HG03342 (cell line): ENCODE data around the gene SATB2.

Experiments
- ATAC-seq: cut with Tn5 transposase; IDR thresholded peaks from one replicate; pipeline ENCODE4 v1.9.1; 2021; ENCODE audit warnings: mild to moderate bottlenecking, moderate library complexity; ENCODE audit not compliant: unreplicated experiment

The SATB2 gene

DNA sequence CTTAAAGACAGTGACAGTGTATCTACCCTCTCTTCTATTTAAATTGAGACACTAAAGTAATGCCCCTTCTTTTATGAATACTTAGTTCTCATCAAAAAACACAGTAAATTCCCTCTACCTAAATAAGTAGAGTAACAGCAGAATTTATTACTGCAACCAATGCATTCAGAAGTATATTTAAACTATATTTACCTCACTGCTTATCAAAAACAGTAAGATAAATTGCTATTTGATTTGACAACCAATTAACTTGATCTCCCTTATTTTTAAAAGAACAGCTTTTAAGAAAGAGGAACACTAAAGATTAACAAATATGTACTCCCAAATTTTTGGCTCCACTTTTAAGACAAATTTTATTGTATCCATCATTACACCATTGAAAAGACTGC is 4.8 kb downstream of the SATB2 start:
- no peak for ATAC-seq

GRCh38 chr2:199452260-199452990 is 5.3 kb downstream of the SATB2 start:
- ATAC-seq = no peak

GRCh38 chr2:199449956-199450355 is 7.8 kb downstream of the SATB2 start:
- ATAC-seq = no peak

GRCh38 chr2:199449455-199449854 is 8.3 kb downstream of the SATB2 start:
- ATAC-seq = no peak

DNA sequence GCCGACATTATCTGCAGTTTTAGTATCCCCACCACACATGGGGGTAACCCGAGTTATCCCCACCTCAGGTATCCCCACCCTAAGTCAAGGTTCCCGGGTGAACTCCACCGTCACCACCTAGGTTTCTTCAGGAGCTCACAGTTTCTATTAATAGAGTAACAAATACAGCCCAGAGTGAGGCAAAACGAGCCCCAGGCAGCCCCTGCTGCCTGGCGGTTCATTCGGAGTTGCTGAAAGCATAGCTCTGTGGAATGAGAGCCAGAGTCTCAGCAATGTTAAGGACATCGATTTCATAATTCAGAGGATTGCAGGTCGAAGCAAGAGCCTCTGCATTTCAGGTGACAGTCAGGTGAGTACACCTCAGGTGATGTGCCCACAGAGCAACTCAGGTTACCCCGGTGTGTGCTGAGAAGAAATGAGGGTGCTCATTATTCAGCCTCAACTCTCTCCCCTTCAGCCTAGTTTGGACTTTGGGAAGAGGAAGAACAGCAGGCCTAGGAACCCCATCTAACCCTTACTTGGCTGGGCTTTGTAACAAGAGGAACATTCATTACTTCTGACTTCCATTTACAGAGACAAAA is 10.7 kb downstream of the SATB2 start:
- ATAC-seq = no peak

- ATAC-seq = no peak
Measured at GRCh38 chr2:199444749-199445148, 13.0 kb downstream of the SATB2 start.

- ATAC-seq = no peak
Measured at GRCh38 chr2:199443589-199444130, 14.1 kb downstream of the SATB2 start.

DNA sequence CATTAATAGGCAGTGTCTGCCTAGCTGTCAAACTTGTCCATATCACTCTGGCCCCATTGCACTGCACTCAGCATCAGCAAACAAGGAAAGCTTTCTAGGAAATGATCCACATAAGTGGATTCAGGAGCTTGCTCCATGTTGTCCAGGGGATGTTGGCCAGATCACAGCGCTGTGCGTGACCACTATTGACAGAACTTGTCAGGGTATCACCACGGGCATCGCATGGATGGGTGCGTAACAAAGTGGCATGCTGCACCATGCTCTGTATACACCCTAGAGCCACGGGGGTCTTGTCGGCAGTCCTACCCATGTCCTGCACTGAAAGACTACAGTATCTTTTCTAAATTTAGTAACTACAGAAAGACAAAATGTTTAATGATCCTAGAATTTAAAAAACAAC is 15.6 kb downstream of the SATB2 start:
- ATAC-seq = no peak

GRCh38 chr2:199441759-199442158 is 16.0 kb downstream of the SATB2 start:
- no peak for ATAC-seq

- no peak for ATAC-seq
Measured at GRCh38 chr2:199440118-199440517, 17.6 kb downstream of the SATB2 start.

DNA sequence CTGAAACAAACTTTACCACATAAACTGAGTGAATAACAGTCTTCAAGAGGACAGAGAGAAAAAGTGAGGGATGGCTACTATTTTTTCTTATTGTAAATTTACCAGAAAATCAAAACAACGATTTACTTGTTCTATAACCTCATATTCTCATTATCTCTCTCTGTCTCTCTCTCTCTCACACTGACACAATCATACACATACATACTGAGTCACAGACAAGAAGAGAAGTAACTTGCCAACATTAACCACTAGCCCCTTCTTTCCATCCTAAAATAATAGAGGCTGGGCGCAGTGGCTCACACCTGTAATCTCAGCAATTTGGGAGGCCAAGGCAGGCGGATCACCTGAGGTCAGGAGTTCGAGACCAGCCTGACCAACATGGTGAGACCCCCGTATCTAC is 18.2 kb downstream of the SATB2 start:
- no peak for ATAC-seq

DNA sequence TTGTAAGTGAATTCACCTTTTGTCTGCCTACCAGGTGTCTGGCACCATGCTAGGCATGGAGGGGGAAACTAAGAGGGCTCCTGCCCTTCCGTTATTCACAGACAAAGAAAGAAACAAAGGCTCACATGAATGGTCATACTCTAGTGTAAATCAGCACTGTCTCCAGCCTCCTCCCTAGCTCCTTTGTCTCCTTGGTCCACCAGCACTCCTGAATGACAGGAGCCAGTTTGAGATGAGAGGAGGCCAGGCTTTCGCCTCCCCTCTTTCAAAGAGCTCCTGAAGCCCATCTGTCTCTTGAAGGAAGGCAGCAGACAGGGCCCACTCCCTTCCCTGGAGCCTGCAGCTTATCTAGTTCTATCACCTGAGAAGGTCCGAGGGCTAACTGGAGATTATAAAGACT is 18.7 kb downstream of the SATB2 start:
- no peak for ATAC-seq

DNA sequence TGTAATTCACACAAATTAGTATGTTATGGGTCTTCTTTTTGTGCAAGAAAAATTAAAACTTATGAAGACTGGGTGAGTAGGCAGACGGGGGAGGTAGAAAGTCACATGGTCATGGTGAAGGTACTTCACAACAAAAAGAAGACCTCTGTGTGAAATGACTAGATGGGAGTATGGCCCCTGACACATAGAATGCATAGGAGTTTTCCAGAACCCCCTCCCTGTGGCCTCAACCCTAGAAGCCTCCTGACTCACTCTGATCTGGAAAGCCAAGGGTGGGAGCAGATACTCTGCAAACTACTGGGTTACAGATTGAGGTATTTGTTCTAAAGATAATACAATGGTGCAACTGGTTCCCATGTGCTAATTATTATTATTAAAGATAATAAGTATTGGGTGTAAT is 23.2 kb downstream of the SATB2 start:
- no peak for ATAC-seq

DNA sequence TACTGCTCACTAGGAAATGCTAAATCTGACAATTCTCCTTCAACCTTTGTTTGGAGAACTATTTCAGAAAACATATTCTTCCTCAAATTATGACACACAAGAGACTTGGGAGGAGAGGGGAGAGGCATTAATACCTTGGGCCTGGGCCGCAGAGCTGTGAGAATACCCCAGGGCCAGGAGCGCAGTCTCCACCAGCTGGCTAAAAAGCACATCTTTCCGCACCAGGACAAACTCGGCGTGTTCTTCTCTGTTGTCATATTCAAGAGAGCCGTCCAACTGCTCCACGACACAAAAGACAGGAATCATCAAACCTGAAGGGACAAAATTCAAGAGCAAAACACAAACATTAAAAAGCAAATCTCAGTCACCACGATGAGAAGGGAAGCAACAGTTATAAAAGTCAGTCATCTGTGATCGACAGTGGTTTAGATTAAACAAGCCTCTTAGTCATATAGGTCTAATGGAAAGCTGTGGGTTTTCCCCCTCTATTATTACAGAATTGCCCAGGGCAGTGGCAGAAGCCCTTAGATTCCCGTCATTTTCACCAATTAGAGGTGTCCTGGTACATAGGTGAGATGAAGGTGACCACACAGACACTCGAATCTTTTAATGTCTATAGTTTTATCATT is 24.4 kb downstream of the SATB2 start:
- no peak for ATAC-seq

DNA sequence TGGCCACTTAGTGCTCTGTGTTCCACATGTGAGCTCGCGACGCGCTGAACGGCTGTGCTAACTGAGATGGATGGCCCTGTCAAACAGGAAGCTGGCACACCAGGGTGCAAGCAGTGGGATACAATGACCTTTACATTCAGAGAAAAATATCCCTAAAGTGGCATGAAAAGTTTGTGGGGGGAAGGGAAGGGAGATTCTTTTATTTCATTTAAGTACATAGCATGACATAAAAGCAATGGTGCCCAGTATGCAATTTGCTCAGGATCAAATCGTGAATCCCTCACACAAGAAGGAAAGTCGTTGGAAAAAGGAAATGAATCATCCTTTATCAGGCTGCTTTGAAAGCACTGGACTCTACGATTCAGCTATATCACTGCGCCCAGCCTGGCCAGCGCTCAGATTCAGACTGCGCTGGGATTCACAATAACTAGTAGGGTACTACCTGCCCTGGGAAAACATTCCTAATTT is 26.0 kb downstream of the SATB2 start:
- no peak for ATAC-seq

- ATAC-seq = no peak
Measured at GRCh38 chr2:199430214-199430613, 27.5 kb downstream of the SATB2 start.

DNA sequence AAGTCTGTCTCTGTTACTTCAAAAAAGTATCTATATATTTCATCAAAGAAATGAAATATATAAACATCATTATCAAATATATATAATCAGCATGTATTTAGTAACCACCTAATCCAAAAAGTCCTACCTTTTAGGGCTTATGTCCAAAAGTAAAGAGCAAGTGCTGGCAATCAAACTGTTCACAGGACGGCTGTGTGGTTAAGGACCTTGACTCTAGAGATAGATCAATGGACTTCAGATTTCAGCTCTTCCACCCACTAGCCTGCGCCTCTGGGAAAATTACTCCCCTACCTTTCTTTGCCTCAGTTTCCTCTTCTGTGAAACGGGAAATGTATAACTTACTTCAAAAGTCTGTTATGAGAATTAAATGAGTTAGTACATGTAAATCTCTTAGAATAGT is 29.4 kb downstream of the SATB2 start:
- no peak for ATAC-seq

GRCh38 chr2:199424160-199424559 is 33.6 kb downstream of the SATB2 start:
- ATAC-seq = no peak

DNA sequence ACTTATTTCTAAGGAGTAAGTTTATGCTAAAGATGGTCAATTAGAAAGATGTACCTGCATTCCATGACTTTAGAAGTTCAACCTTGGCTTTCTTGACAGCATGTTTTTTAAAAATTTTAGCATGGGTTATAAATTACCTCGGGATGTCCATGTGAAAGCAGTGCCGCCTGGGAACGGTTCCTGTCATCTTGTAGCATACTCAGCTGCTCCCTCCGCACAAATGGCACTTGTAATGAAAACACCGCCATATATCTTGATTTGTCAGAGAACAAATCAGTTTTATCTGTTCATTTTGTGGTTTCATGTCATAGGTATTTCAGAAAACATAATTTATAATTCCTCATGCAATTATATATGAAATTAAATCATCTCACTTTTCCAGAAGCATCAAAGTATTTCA is 38.3 kb downstream of the SATB2 start:
- no peak for ATAC-seq

GRCh38 chr2:199414465-199414864 is 43.3 kb downstream of the SATB2 start:
- ATAC-seq = no peak

DNA sequence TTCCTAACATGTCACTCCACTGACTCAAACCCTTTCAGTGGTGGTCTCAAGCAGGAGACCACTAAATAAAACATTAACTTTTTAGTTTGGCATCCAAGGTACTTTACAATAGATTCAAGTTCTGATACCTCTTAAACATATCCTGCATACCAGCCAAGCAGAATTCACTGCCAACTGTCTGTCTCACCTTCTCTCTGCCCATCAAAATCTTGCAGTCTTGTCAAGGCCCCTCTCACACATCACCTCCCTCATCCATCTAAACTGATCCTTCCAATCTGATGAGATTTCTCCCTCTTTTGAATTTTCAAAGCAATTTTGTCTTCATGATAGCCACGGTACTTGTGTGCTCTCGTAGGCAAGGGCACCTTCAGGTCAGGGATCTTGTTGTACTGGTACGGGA is 43.7 kb downstream of the SATB2 start:
- ATAC-seq = no peak
